ENCODE measurements around the gene OSBPL7.

Gene OSBPL7

GRCh38 chr17:47813512-47814031 lies 8.0 kb downstream of the OSBPL7 start:
- H3K4me3 ChIP-seq (replicated peaks; ENCODE audit: low read depth, low read length), result no peak overlapping the region
- H3K36me3 ChIP-seq (ENCODE audit: control insufficient read depth, insufficient read depth, low read length), result peaks cover 39% of the 10 kb centered on the region
- no peaks in the 10 kb centered on the region for H3K27me3 ChIP-seq (replicated peaks; ENCODE audit: control insufficient read depth, insufficient read depth, low read length)
- no peak for DNase-seq (ENCODE audit: extremely low read depth, insufficient read length)
- no peak for TF ChIP-seq CTCF (IDR thresholded peaks at IDR 0.05; ENCODE audit: insufficient read depth, low read length, poor library complexity, severe bottlenecking)

GRCh38 chr17:47813077-47813476 lies 8.5 kb downstream of the OSBPL7 start:
- DNase-seq (ENCODE audit: extremely low read depth, insufficient read length), result no peak
- H3K4me3 ChIP-seq (replicated peaks; ENCODE audit: low read depth, low read length), result no peak overlapping the region
- H3K27me3 ChIP-seq (replicated peaks; ENCODE audit: control insufficient read depth, insufficient read depth, low read length), result no peaks in the 10 kb centered on the region
- H3K36me3 ChIP-seq (ENCODE audit: control insufficient read depth, insufficient read depth, low read length), result peaks cover 41% of the 10 kb centered on the region
- TF ChIP-seq CTCF (IDR thresholded peaks at IDR 0.05; ENCODE audit: insufficient read depth, low read length, poor library complexity, severe bottlenecking), result no peak

- no peak for TF ChIP-seq CTCF (IDR thresholded peaks at IDR 0.05; ENCODE audit: insufficient read depth, low read length, poor library complexity, severe bottlenecking)
- peaks cover 41% of the 10 kb centered on the region for H3K36me3 ChIP-seq (ENCODE audit: control insufficient read depth, insufficient read depth, low read length)
- no peak overlapping the region for H3K4me3 ChIP-seq (replicated peaks; ENCODE audit: low read depth, low read length)
- no peak for DNase-seq (ENCODE audit: extremely low read depth, insufficient read length)
- no peaks in the 10 kb centered on the region for H3K27me3 ChIP-seq (replicated peaks; ENCODE audit: control insufficient read depth, insufficient read depth, low read length)
These were observed 9.3 kb downstream of the OSBPL7 start for GRCh38 chr17:47812146-47812920.

- H3K27me3 ChIP-seq (replicated peaks; ENCODE audit: control insufficient read depth, insufficient read depth, low read length), result no peaks in the 10 kb centered on the region
- DNase-seq (ENCODE audit: extremely low read depth, insufficient read length), result no peak
- H3K4me3 ChIP-seq (replicated peaks; ENCODE audit: low read depth, low read length), result no peak overlapping the region
- TF ChIP-seq CTCF (IDR thresholded peaks at IDR 0.05; ENCODE audit: insufficient read depth, low read length, poor library complexity, severe bottlenecking), result no peak
- peaks cover 40% of the 10 kb centered on the region for H3K36me3 ChIP-seq (ENCODE audit: control insufficient read depth, insufficient read depth, low read length)
These were observed 9.9 kb downstream of the OSBPL7 start for GRCh38 chr17:47811709-47812108.

- H3K4me3 ChIP-seq (replicated peaks; ENCODE audit: low read depth, low read length), result no peak overlapping the region
- DNase-seq (ENCODE audit: extremely low read depth, insufficient read length), result no peak
- peaks cover 34% of the 10 kb centered on the region for H3K36me3 ChIP-seq (ENCODE audit: control insufficient read depth, insufficient read depth, low read length)
- H3K27me3 ChIP-seq (replicated peaks; ENCODE audit: control insufficient read depth, insufficient read depth, low read length), result no peaks in the 10 kb centered on the region
- no peak for TF ChIP-seq CTCF (IDR thresholded peaks at IDR 0.05; ENCODE audit: insufficient read depth, low read length, poor library complexity, severe bottlenecking)
These were observed 10.5 kb downstream of the OSBPL7 start for GRCh38 chr17:47810901-47811635.

Data from GM06990 (cell line).